Measurements from ENCODE around the gene PDZD7.

- TF ChIP-seq CTCF (IDR thresholded peaks at IDR 0.05 in 8 of 11, conservative IDR thresholded peaks at IDR 0.05 in 3 of 11) (no peak), POLR2A (IDR thresholded peaks at IDR 0.05) (no peak)
These were observed 50.6 kb downstream of the PDZD7 start for GRCh38 chr10:100980311-100980710.

All from spleen (tissue), 7 donors.